Upper lobe of right lung (tissue), 1 donor: ENCODE results near the gene GRIK3. TPM values are rescaled to one million over a fixed set of nuclear protein-coding genes. Genes with fewer than 3 reads are reported as not detected.

Experiments
- ATAC-seq: fragments of 200-7000 bp; cut with Tn5 transposase; one replicate; pipeline ENCODE4 v1.9.1; 2020; ENCODE audit warnings: mild to moderate bottlenecking, moderate library complexity
- DNase-seq: peaks from one replicate; pipeline ENCODE4 v3.0.0-alpha.2; 2020
- H3K27ac ChIP-seq: fragments of 200-600 bp; one replicate; pipeline ENCODE4 v1.8.0; 2022
- H3K27me3 ChIP-seq: fragments of 200-600 bp; one replicate; pipeline ENCODE4 v1.8.0; 2022; ENCODE audit warnings: mild to moderate bottlenecking
- H3K36me3 ChIP-seq: fragments of 200-600 bp; one replicate; pipeline ENCODE4 v1.8.0; 2022
- H3K4me1 ChIP-seq: fragments of 200-600 bp; one replicate; pipeline ENCODE4 v1.8.0; 2022
- H3K4me3 ChIP-seq: fragments of 200-600 bp; one replicate; pipeline ENCODE4 v1.8.0; 2022; ENCODE audit warnings: mild to moderate bottlenecking
- H3K9me3 ChIP-seq: fragments of 200-600 bp; one replicate; pipeline ENCODE4 v1.8.0; 2022
- intact Hi-C: fragments of 100-400 bp; cut with DNase I; formaldehyde crosslinking; loops from one replicate; pipeline ENCODE4 v1.11.0; 2022
- total RNA-seq: library from RNA; stranded (reverse); fragmentation: NEBNext Ultra II Directional; extraction: Animal tissue kit (Norgen Biotek cat#: 25700); gene quantifications from one replicate; pipeline ENCODE4 v1.2.1, GENCODE V29; 2021
- TF ChIP-seq, protein P1 (sequence below): fragments of 200-600 bp; IDR thresholded peaks from one replicate; pipeline ENCODE4 v1.8.0; 2022; ENCODE audit warnings: antibody characterized with exemption
- donor health status: DM: no; HTN: yes; CAD: no; lungs with severe emphysema.

GRIK3 gene
- total RNA-seq, 1 donor from 2014 or later = not detected

- Histone ChIP-seq H3K36me3 (no peaks in the 10 kb centered on the region), H3K4me1 (no peaks in the 10 kb centered on the region), H3K27me3 (no peaks in the 10 kb centered on the region), H3K27ac (no peak overlapping the region), H3K9me3 (no peaks in the 10 kb centered on the region), H3K4me3 (no peak overlapping the region)
- ATAC-seq (no peak), DNase-seq (peak; percentile 26)
- TF ChIP-seq, protein P1, sequence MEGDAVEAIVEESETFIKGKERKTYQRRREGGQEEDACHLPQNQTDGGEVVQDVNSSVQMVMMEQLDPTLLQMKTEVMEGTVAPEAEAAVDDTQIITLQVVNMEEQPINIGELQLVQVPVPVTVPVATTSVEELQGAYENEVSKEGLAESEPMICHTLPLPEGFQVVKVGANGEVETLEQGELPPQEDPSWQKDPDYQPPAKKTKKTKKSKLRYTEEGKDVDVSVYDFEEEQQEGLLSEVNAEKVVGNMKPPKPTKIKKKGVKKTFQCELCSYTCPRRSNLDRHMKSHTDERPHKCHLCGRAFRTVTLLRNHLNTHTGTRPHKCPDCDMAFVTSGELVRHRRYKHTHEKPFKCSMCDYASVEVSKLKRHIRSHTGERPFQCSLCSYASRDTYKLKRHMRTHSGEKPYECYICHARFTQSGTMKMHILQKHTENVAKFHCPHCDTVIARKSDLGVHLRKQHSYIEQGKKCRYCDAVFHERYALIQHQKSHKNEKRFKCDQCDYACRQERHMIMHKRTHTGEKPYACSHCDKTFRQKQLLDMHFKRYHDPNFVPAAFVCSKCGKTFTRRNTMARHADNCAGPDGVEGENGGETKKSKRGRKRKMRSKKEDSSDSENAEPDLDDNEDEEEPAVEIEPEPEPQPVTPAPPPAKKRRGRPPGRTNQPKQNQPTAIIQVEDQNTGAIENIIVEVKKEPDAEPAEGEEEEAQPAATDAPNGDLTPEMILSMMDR = no peak
- intact Hi-C loops = no loop called here
These were observed 269.5 kb downstream of the GRIK3 start for GRCh38 chr1:36764798-36765197.

- Histone ChIP-seq H3K36me3 (no peaks in the 10 kb centered on the region), H3K27ac (no peak overlapping the region), H3K9me3 (no peaks in the 10 kb centered on the region), H3K4me3 (no peak overlapping the region), H3K4me1 (no peaks in the 10 kb centered on the region), H3K27me3 (no peaks in the 10 kb centered on the region)
- intact Hi-C loops = no loop called here
- TF ChIP-seq, protein P1 = no peak
- DNase-seq = peak; percentile 33
- no peak for ATAC-seq
These were observed 270.5 kb downstream of the GRIK3 start for GRCh38 chr1:36763771-36764170.

DNA sequence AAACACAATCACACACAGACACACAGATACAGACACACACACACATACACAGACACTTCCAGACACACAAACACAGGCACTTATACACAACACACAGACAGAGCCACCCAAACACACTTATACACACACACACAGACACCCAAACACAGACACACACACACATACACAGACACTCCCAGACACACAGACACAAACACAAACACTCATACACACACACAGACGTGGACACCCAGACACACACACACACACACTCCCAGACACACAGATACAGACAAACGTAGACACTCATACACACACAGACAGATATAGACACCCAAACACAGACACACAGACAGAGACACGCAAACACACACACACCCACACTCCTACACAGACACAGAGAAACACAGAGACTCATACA lies 272.1 kb downstream of the GRIK3 start:
- H3K9me3 ChIP-seq = no peaks in the 10 kb centered on the region
- H3K27ac ChIP-seq = no peak overlapping the region
- no peak overlapping the region for H3K4me3 ChIP-seq
- H3K36me3 ChIP-seq = no peaks in the 10 kb centered on the region
- intact Hi-C loops = no loop called here
- DNase-seq (peak; percentile 3), ATAC-seq (no peak)
- TF ChIP-seq, protein P1 = no peak
- no peaks in the 10 kb centered on the region for H3K4me1 ChIP-seq
- H3K27me3 ChIP-seq = no peaks in the 10 kb centered on the region

GRCh38 chr1:36761113-36761512 lies 273.2 kb downstream of the GRIK3 start:
- Histone ChIP-seq H3K27me3 (no peaks in the 10 kb centered on the region), H3K4me1 (no peaks in the 10 kb centered on the region), H3K9me3 (no peaks in the 10 kb centered on the region), H3K27ac (no peak overlapping the region), H3K4me3 (no peak overlapping the region), H3K36me3 (no peaks in the 10 kb centered on the region)
- no peak for ATAC-seq
- no peak for DNase-seq
- TF ChIP-seq, protein P1 = no peak
- intact Hi-C loops = no loop called here

GRCh38 chr1:36760081-36760480 lies 274.2 kb downstream of the GRIK3 start:
- no peaks in the 10 kb centered on the region for H3K9me3 ChIP-seq
- no peak for DNase-seq
- no peaks in the 10 kb centered on the region for H3K27me3 ChIP-seq
- no peaks in the 10 kb centered on the region for H3K4me1 ChIP-seq
- ATAC-seq = no peak
- no peak overlapping the region for H3K4me3 ChIP-seq
- TF ChIP-seq, protein P1 = no peak
- no peaks in the 10 kb centered on the region for H3K36me3 ChIP-seq
- intact Hi-C loops = no loop called here
- no peak overlapping the region for H3K27ac ChIP-seq

- intact Hi-C loops = no loop called here
- Histone ChIP-seq H3K9me3 (no peaks in the 10 kb centered on the region), H3K36me3 (no peaks in the 10 kb centered on the region), H3K4me1 (no peaks in the 10 kb centered on the region), H3K27ac (no peak overlapping the region), H3K4me3 (no peak overlapping the region), H3K27me3 (no peaks in the 10 kb centered on the region)
- TF ChIP-seq, protein P1 = no peak
- ATAC-seq = no peak
- DNase-seq = no peak
These were observed 275.0 kb downstream of the GRIK3 start for GRCh38 chr1:36759355-36759754.
